Erythroblast (primary cell): ENCODE measurements around the gene PNPLA5.

Experiments used
- GATA1 ChIP-seq: IDR thresholded peaks from 2 replicates; pipeline ENCODE4 v1.6.1; 2011; ENCODE audit warnings: low read depth, mild to moderate bottlenecking, control low read depth, low read length, moderate library complexity
- POLR2A ChIP-seq: IDR thresholded peaks from 2 replicates; pipeline ENCODE4 v1.6.1; 2011; ENCODE audit warnings: mild to moderate bottlenecking, low read length

GRCh38 chr22:43923631-43924464 is 32.0 kb upstream of the PNPLA5 start, which contains the start of gene PNPLA3:
- TF ChIP-seq POLR2A, result no peak
- TF ChIP-seq GATA1, result no peak
